MM.1S (cell line): ENCODE results near the gene RYK.

Source experiments
- CTCF ChIP-seq: fragments of 300-600 bp; sonication (generic); IDR thresholded peaks from 2 replicates; pipeline ENCODE4 v1.5.1; 2016; ENCODE audit warnings: antibody characterized with exemption, low read length, mixed read lengths
- EZH2 ChIP-seq: fragments of 300-600 bp; sonication (generic); optimal IDR thresholded peaks from 2 replicates; pipeline ENCODE3; 2017; ENCODE audit warnings: low read depth, mild to moderate bottlenecking, antibody characterized with exemption, low read length, mixed read lengths

DNA sequence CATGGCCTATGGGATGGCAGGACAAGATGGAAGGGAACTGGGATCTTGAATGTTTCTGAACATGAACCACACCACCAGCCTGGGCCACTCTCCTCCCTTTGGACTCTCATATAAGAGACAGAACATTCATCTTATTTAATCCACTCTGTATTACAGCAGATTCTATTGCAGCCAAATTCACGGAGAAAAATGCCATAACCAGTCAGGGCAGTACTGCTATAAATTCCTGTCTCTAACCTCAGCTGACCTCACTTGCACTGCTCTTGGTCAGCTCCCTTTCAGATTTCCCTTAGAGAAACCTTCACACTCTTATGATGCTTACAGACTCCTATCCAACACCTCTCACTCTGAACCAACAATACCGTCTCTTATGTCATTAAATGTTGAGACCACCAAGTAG is 101.4 kb downstream of the RYK start:
- no peak for TF ChIP-seq CTCF
- TF ChIP-seq EZH2 = no peak
